ENCODE results near the gene ST3GAL2. TPM values are rescaled to one million over a fixed set of nuclear protein-coding genes. Genes with fewer than 3 reads are reported as not detected.
A peak's percentile ranks its signal among the peaks of the same experiment; 100 is the strongest.
"Not testable (repeated sequence)": the region's sequence is repeated elsewhere in the genome, so short reads cannot be mapped to it uniquely, and the experiment has no call there.

ST3GAL2 gene
- total and polyA plus RNA-seq, 5 donors, result 13.3 to 21.3 (median 18.9) TPM

DNA sequence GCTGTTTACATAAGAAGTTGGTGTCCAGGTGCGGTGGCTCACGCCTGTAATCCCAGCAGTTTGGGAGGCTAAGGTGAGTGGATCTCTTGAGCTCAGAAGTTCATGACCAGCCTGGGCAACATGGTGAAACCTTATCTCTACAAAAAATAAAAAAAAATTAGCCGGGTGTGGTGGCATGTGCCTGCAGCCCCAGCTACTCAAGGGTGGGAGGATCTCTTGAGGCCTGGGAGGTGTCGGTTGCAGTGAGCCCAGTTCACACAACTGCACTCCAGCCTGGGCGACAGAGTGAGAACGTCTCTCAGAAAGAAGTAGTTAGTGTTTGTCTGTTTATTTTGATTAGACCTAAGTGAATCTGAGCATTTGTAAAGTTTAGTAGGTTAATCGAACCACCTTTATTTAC, 79.3 kb downstream of the ST3GAL2 start:
- no peak for DNase-seq
- Histone ChIP-seq H3K9me3 (ENCODE audit: control insufficient read depth, low read length) (no peaks in the 10 kb centered on the region), H3K27me3 (ENCODE audit: control insufficient read depth, insufficient read depth) (no peaks in the 10 kb centered on the region), H3K27ac (ENCODE audit: low read length) (no peak overlapping the region), H3K4me3 (ENCODE audit: low read length) (no peak overlapping the region), H3K4me1 (ENCODE audit: control insufficient read depth, insufficient read depth, low read length) (no peaks in the 10 kb centered on the region)
- ATAC-seq, result no peak
- 86% methylated on average over 7 of the region's 7 CpGs for WGBS
- intact Hi-C loops (cut with DNase I), result no loop called here

DNA sequence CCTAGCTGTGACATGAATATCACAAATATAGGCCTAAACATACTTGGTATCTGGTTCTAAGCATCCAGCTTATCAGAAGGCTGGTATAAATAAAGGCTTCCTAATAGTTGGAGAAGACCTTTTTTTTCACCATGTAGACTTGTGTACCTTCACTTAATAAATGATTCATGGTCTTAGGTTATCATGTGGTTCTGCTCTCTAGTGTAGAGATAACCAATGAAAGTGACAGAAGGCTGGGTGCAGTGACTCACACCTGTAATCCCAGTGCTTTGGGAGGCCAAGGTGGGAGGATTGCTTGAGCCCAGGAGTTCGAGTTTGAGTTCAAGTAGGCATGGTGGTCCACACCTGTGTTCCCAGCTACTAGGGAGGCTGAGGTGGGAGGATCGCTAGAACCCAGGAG, 89.1 kb downstream of the ST3GAL2 start:
- no peak overlapping the region for H3K27ac ChIP-seq (ENCODE audit: low read length)
- no peaks in the 10 kb centered on the region for H3K27me3 ChIP-seq (ENCODE audit: control insufficient read depth, insufficient read depth)
- DNase-seq (no peak), ATAC-seq (no peak)
- H3K4me3 ChIP-seq (ENCODE audit: low read length), result no peak overlapping the region
- H3K9me3 ChIP-seq (ENCODE audit: control insufficient read depth, low read length), result no peaks in the 10 kb centered on the region
- 92% methylated on average over 2 of the region's 2 CpGs for WGBS
- intact Hi-C loops (cut with DNase I), result no loop called here
- peaks cover 3% of the 10 kb centered on the region for H3K4me1 ChIP-seq (ENCODE audit: control insufficient read depth, insufficient read depth, low read length)

DNA sequence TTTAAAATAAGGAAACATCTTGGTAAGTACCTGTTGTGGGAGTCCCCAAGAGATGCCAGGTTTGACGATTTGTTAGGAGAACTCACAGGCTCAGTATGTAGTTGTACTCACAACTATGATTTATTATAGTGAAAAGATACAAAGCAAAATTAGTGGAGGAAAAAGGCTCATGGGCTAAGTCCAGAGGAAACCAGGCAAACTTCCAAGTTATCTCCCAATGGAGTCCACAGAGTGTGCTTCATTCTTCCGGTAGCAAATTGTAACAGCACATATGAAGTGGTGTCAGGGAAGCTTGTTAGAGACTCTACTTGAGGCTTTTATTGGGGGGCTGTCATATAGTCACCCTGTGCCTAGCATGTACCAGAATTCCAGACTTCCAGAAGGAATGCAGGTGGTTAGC, 89.9 kb downstream of the ST3GAL2 start:
- no peak overlapping the region for H3K4me3 ChIP-seq (ENCODE audit: low read length)
- no peak overlapping the region for H3K27ac ChIP-seq (ENCODE audit: low read length)
- peaks cover 3% of the 10 kb centered on the region for H3K4me1 ChIP-seq (ENCODE audit: control insufficient read depth, insufficient read depth, low read length)
- intact Hi-C loops (cut with DNase I), result no loop called here
- H3K9me3 ChIP-seq (ENCODE audit: control insufficient read depth, low read length), result no peaks in the 10 kb centered on the region
- DNase-seq (no peak), ATAC-seq (no peak)
- WGBS, result 33% methylated on average over 2 of the region's 2 CpGs
- H3K27me3 ChIP-seq (ENCODE audit: control insufficient read depth, insufficient read depth), result no peaks in the 10 kb centered on the region

DNA sequence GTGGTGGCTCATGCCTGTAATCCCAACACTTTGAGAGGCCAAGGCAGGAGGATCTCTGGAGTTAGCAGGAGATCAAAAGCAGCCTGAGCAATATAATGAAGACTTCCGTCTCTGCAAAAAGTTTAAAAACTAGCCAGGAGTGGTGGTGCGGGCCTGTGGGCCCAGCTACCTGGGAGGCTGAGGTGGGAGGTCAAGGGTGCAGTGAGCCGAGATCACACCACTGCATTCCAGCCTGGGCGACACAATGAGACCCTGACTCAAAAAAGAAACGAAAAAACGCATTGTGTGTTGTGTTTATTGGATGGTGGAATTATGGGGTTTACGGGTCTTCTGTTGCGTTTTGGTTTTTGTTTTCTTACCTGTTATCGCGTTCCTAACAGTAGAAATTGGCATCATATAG, 93.1 kb downstream of the ST3GAL2 start:
- intact Hi-C loops (cut with DNase I), result no loop called here
- no peak for DNase-seq
- Histone ChIP-seq H3K27me3 (ENCODE audit: control insufficient read depth, insufficient read depth) (no peaks in the 10 kb centered on the region), H3K9me3 (ENCODE audit: control insufficient read depth, low read length) (no peaks in the 10 kb centered on the region), H3K4me1 (ENCODE audit: control insufficient read depth, insufficient read depth, low read length) (peaks cover 6% of the 10 kb centered on the region), H3K4me3 (ENCODE audit: low read length) (peak overlapping the region; percentile 81), H3K27ac (ENCODE audit: low read length) (no peak overlapping the region)
- no peak for ATAC-seq
- WGBS, result 89% methylated on average over 10 of the region's 10 CpGs

DNA sequence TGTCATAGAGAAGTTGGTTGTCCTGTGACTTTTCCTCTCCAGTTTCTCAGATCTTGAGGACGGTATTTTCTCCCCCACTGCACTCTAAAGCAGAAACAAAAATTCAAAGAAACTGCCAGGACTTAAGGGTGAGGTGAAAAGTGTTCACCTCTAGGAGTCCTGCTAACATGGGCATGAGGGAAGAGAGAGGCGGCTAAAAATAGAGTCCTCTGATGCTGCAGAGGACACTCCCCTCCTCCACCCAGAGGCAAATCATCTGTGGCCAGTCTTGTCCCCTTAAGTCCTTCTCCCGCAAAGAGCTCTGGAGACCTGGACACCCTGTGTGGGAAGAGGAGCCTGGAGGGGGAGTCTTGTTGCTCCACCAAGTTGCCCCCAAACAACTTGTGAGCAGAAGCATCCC, 96.9 kb downstream of the ST3GAL2 start:
- ATAC-seq, result no peak
- peak overlapping the region; percentile 34 for H3K27ac ChIP-seq (ENCODE audit: low read length)
- 50% methylated on average over 3 of the region's 3 CpGs for WGBS
- no peaks in the 10 kb centered on the region for H3K27me3 ChIP-seq (ENCODE audit: control insufficient read depth, insufficient read depth)
- no peak for DNase-seq
- H3K4me1 ChIP-seq (ENCODE audit: control insufficient read depth, insufficient read depth, low read length), result peaks cover 3% of the 10 kb centered on the region
- intact Hi-C loops (cut with DNase I), result no loop called here
- no peak overlapping the region for H3K4me3 ChIP-seq (ENCODE audit: low read length)
- H3K9me3 ChIP-seq (ENCODE audit: control insufficient read depth, low read length), result no peaks in the 10 kb centered on the region

DNA sequence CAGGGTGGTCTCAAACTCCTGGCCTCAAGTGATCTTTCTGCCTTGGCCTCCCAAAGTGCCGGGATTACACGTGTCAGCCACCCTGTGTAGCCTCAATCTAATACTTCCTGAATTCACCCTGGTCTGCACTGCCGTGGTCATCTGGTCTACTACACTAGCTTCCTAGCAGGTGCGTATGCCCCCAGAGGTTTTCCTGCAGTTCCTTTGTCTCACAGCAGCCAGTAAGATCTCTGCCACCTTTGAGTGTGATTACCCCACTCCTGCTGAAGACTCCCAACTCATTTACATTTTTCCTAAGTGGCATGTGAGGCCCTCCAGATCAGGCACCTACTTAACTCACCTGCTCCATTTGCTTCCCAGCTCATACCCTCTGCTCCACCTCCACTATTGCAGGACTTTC, 97.3 kb downstream of the ST3GAL2 start:
- no peak for ATAC-seq
- Histone ChIP-seq H3K27me3 (ENCODE audit: control insufficient read depth, insufficient read depth) (no peaks in the 10 kb centered on the region), H3K9me3 (ENCODE audit: control insufficient read depth, low read length) (no peaks in the 10 kb centered on the region), H3K4me1 (ENCODE audit: control insufficient read depth, insufficient read depth, low read length) (peaks cover 3% of the 10 kb centered on the region), H3K27ac (ENCODE audit: low read length) (no peak overlapping the region), H3K4me3 (ENCODE audit: low read length) (no peak overlapping the region)
- intact Hi-C loops (cut with DNase I), result no loop called here
- no peak for DNase-seq
- 74% methylated on average over 4 of the region's 4 CpGs for whole genome bisulfite sequencing

DNA sequence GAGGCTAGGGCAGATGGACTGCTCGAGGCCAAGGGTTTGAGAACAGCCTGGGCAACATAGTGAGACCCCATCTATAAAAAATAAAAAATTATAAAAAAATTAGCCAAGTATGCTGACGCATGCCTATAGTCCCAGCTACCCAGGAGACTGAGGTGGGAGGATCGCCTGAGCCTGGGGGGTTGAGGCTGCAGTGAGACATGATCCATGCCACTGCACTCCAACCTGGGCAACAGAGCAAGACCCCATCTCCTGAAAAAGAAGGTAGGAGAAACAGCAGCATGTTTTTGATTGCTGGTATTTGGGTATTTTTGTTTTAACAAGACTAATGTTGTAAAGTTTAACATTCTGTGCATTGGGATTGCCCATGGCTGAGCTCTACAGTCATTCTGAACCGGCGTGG, 101.1 kb downstream of the ST3GAL2 start:
- DNase-seq, result no peak
- H3K27me3 ChIP-seq (ENCODE audit: control insufficient read depth, insufficient read depth), result no peaks in the 10 kb centered on the region
- ATAC-seq, result no peak
- no peak overlapping the region for H3K27ac ChIP-seq (ENCODE audit: low read length)
- H3K9me3 ChIP-seq (ENCODE audit: control insufficient read depth, low read length), result no peaks in the 10 kb centered on the region
- H3K4me1 ChIP-seq (ENCODE audit: control insufficient read depth, insufficient read depth, low read length), result peaks cover 3% of the 10 kb centered on the region
- no peak overlapping the region for H3K4me3 ChIP-seq (ENCODE audit: low read length)
- 97% methylated on average over 5 of the region's 5 CpGs for WGBS
- intact Hi-C loops (cut with DNase I), result loop anchor here in 1 of 4 donors (10.0 kb wide), 1 partner anchor 317 kb away; no protein-coding TSS in a partner anchor

DNA sequence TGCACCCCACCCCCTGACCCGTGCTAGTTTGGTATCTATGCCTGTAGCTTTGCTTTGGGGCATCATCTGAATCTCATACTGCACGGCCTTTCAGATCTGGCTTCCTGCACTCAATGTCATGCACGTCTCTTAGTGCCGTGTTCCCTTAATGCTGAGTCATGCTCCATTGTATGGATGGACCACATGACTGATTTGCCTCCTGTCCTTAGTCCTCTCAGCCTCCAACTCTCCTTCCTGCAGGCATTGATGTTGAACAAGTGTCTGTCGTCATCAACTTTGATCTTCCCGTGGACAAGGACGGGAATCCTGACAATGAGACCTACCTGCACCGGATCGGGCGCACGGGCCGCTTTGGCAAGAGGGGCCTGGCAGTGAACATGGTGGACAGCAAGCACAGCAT, 106.2 kb downstream of the ST3GAL2 start:
- not testable (repeated sequence) for H3K27me3 ChIP-seq (ENCODE audit: control insufficient read depth, insufficient read depth); H3K9me3 ChIP-seq (ENCODE audit: control insufficient read depth, low read length); H3K4me1 ChIP-seq (ENCODE audit: control insufficient read depth, insufficient read depth, low read length); DNase-seq; H3K27ac ChIP-seq (ENCODE audit: low read length); ATAC-seq; H3K4me3 ChIP-seq (ENCODE audit: low read length)
- intact Hi-C loops (cut with DNase I), result loop anchor here in 1 of 4 donors (10.0 kb wide), 1 partner anchor 322 kb away; no protein-coding TSS in a partner anchor
- WGBS, result 69% methylated on average over 5 of the region's 12 CpGs

DNA sequence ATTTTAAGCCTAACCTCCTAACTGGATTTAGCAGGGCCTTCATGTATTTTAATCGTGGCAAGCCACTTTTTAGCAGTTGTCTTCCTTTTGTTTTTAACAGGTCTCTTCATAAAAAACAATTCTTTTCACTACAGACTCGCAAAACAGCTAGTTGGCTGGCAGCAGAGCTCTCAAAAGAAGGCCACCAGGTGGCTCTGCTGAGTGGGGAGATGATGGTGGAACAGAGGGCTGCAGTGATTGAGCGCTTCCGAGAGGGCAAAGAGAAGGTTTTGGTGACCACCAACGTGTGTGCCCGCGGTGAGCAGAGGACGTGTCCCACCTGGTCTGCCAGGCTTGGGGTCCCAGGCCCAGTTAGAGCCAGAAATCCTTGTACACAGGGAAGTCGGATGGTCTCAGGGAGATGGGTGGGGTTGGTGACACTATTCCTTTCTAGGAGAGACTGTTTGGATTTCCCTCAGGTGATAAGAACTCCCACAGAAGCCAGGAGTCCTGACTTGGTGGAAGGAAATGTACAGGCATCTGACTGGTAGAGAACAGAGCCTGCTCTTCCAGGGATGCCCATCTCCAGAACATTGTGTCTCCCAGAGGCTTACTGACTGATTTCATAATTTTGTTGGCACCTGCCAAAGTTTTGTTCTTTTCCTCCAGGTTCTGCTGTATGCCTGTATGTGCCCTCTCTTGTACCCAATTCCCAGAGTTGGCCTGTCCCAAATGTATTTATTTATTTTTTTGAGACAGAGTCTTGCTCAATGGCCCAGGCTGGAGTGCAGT, 107.1 kb downstream of the ST3GAL2 start:
- no peak overlapping the region for H3K27ac ChIP-seq (ENCODE audit: low read length)
- no peaks in the 10 kb centered on the region for H3K4me1 ChIP-seq (ENCODE audit: control insufficient read depth, insufficient read depth, low read length)
- intact Hi-C loops (cut with DNase I), result loop anchor here in 1 of 4 donors (10.0 kb wide), 1 partner anchor 323 kb away; no protein-coding TSS in a partner anchor
- 59% methylated on average over 9 of the region's 9 CpGs for WGBS
- no peaks in the 10 kb centered on the region for H3K27me3 ChIP-seq (ENCODE audit: control insufficient read depth, insufficient read depth)
- no peak overlapping the region for H3K4me3 ChIP-seq (ENCODE audit: low read length)
- H3K9me3 ChIP-seq (ENCODE audit: control insufficient read depth, low read length), result no peaks in the 10 kb centered on the region
- DNase-seq, result peak in 1 of 3 donors; percentile 60
- peak; percentile 64 to 71 for ATAC-seq

DNA sequence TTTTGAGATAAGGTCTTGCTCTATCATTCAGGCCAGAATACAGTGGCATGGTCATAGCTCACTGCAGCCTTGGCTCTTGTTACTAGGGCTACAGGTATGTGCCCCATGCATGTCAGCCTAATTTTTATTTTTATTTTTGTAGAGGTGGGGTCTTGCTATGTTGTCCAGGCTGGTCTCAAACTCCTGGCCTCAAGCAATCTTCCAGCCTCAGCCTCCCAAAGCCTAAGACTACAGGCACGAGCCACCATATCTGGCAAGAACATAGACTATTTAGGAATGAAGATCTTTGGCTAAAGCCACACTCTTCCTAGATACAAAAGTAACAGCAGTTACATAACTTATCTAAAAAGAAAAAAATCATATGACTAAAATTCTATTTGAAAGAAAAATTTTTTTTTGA, 107.8 kb downstream of the ST3GAL2 start:
- 74% methylated on average over 1 of the region's 1 CpG for WGBS
- Histone ChIP-seq H3K9me3 (ENCODE audit: control insufficient read depth, low read length) (no peaks in the 10 kb centered on the region), H3K4me3 (ENCODE audit: low read length) (no peak overlapping the region), H3K27ac (ENCODE audit: low read length) (no peak overlapping the region), H3K4me1 (ENCODE audit: control insufficient read depth, insufficient read depth, low read length) (no peaks in the 10 kb centered on the region), H3K27me3 (ENCODE audit: control insufficient read depth, insufficient read depth) (no peaks in the 10 kb centered on the region)
- DNase-seq (no peak), ATAC-seq (no peak)
- intact Hi-C loops (cut with DNase I), result loop anchor here in 1 of 4 donors (10.0 kb wide), 1 partner anchor 324 kb away; no protein-coding TSS in a partner anchor
